K562 (cell line): Measurements from ENCODE around the gene HNRNPA3. TPM values are rescaled to one million over a fixed set of nuclear protein-coding genes. Genes with fewer than 3 reads are reported as not detected.

ENCODE experiments used
- ATAC-seq: fragments of 200-7000 bp; cut with Tn5 transposase; 3 replicates; pipeline ENCODE4 v1.9.1; 2020; ENCODE audit warnings: moderate library complexity
- BruUV-seq: library from RNA; stranded (reverse); fragments of 400-500 nt; replicated peaks from 2 replicates; lab custom pipeline; 2021; lab: Mats Ljungman, UMichigan
- CTCF ChIA-PET: fragments of 300-600 bp; formaldehyde crosslinking; extraction: SDS; loops from one replicate; lab custom pipeline; 2021; ENCODE audit warnings: low intra/inter-chr PET ratio; lab: Yijun Ruan, JAX
- POLR2A ChIA-PET: fragments of 300-600, 350-650 bp; sonication (Branson Sonifier 250); formaldehyde crosslinking; extraction: SDS; loops from one replicate; lab custom pipeline; 2021; ENCODE audit warnings: antibody characterized with exemption, inconsistent platforms; lab: Yijun Ruan, JAX
- DNase-seq, 4 experiments: peaks; one replicate each; pipeline versions ENCODE4 v3.0.0 to v3.0.0-alpha.2; 2011 to 2018; ENCODE audit warnings: low spot score in 3 of 4, mixed read lengths in 3 of 4; ENCODE audit errors: extremely low read depth in 1 of 4
- FAIRE-seq: peaks from 2 replicates; lab custom pipeline; 2011; peaks lifted over from hg19 to GRCh38; lab: Jason Lieb, UNC
- H2AFZ ChIP-seq: 2 replicates; pipeline ENCODE4 v1.6.0; 2011; ENCODE audit warnings: low read depth, low read length, control low read depth, inconsistent platforms
- H3K27ac ChIP-seq: fragments of 200-600 bp; 3 replicates; pipeline ENCODE4 v1.8.0; 2011; ENCODE audit warnings: low read depth, mild to moderate bottlenecking, control low read depth, inconsistent platforms, low read length, moderate library complexity, mixed read lengths; ENCODE audit errors: extremely low read depth
- H3K27me3 ChIP-seq, 2 experiments: fragments of 300-600 bp in 1 of 2; 2 replicates in 1 of 2; 3 replicates in 1 of 2; pipeline versions ENCODE4 v1.6.0 to v1.8.0; 2011; ENCODE audit warnings: inconsistent platforms in 2 of 2, low read length in 2 of 2, mild to moderate bottlenecking in 1 of 2, mixed read lengths in 1 of 2, moderate library complexity in 1 of 2; ENCODE audit not compliant: control insufficient read depth in 2 of 2, insufficient read depth in 2 of 2
- H3K36me3 ChIP-seq: fragments of 300-600 bp; 3 replicates; pipeline ENCODE4 v1.8.0; 2011; ENCODE audit warnings: mild to moderate bottlenecking, low read length, inconsistent platforms; ENCODE audit not compliant: control insufficient read depth, insufficient read depth
- H3K4me1 ChIP-seq, 2 experiments: fragments of 200-600 bp in 1 of 2; replicated peaks in 1 of 2; 2 replicates in 1 of 2; 3 replicates in 1 of 2; pipeline versions ENCODE4 v1.5.1 to v1.8.0; 2011; ENCODE audit warnings: inconsistent platforms in 2 of 2, low read length in 2 of 2, mild to moderate bottlenecking in 1 of 2, mixed read lengths in 1 of 2, moderate library complexity in 1 of 2; ENCODE audit not compliant: control insufficient read depth in 2 of 2, insufficient read depth in 2 of 2
- H3K4me2 ChIP-seq: 2 replicates; pipeline ENCODE4 v1.6.1; 2011; ENCODE audit warnings: low read length, control low read depth, inconsistent platforms, mixed read lengths; ENCODE audit not compliant: insufficient read depth
- H3K4me3 ChIP-seq: fragments of 200-600 bp; sonication (generic), shearing (Covaris generic); 2 replicates; pipeline ENCODE4 v1.5.1; 2016; ENCODE audit warnings: control low read depth, inconsistent platforms
- H3K79me2 ChIP-seq: fragments of 200-600 bp; 3 replicates; pipeline ENCODE4 v1.8.0; 2011; ENCODE audit warnings: low read length, inconsistent platforms; ENCODE audit not compliant: control insufficient read depth, insufficient read depth
- H3K9ac ChIP-seq, 2 experiments: 2 replicates each; pipeline versions ENCODE4 v1.6.0 to v1.6.1; 2011; ENCODE audit warnings: low read depth in 2 of 2, low read length in 2 of 2, control low read depth in 1 of 2, inconsistent platforms in 1 of 2, mild to moderate bottlenecking in 1 of 2, mixed read lengths in 1 of 2; ENCODE audit not compliant: insufficient read depth in 1 of 2
- H3K9me1 ChIP-seq: one replicate; pipeline ENCODE4 v1.6.0; 2011; ENCODE audit warnings: inconsistent platforms, mild to moderate bottlenecking, low read length, moderate library complexity; ENCODE audit not compliant: control insufficient read depth, insufficient read depth
- H3K9me3 ChIP-seq: replicated peaks from 2 replicates; pipeline ENCODE4 v1.5.1; 2011; ENCODE audit warnings: low read depth, low read length, inconsistent platforms; ENCODE audit not compliant: control insufficient read depth, insufficient read depth
- H4K20me1 ChIP-seq: replicated peaks from 2 replicates; pipeline ENCODE4 v1.6.1; 2011; ENCODE audit warnings: low read length, inconsistent platforms, mixed read lengths; ENCODE audit not compliant: control insufficient read depth, insufficient read depth
- CHD4 ChIP-seq: fragments of 200-600 bp; sonication (generic); IDR thresholded peaks from 3 replicates; pipeline ENCODE4 v1.6.1; 2012; ENCODE audit warnings: low read depth, mild to moderate bottlenecking, mixed read lengths, low read length, inconsistent platforms; ENCODE audit not compliant: insufficient read depth, insufficient replicate concordance, poor library complexity, severe bottlenecking
- CTCFL ChIP-seq: IDR thresholded peaks from 2 replicates; pipeline ENCODE4 v1.6.1; 2011; ENCODE audit warnings: borderline replicate concordance, low read depth, mild to moderate bottlenecking, moderate library complexity, low read length; ENCODE audit not compliant: insufficient read depth, poor library complexity, severe bottlenecking
- ETV6 ChIP-seq, 3 experiments: fragments of 150-350 bp in 1 of 3; sonication (generic) in 1 of 3; formaldehyde crosslinking in 1 of 3; IDR thresholded peaks; 2 replicates each; pipeline versions ENCODE4 v1.6.1 to v1.8.0; 2014 to 2022; ENCODE audit warnings: borderline replicate concordance in 2 of 3, low read depth in 2 of 3, antibody characterized with exemption in 1 of 3, low read length in 1 of 3, mild to moderate bottlenecking in 1 of 3, missing genetic modification reagents in 1 of 3
- FOSL1 ChIP-seq: fragments of 200-800 bp; sonication (Bioruptor generic); conservative IDR thresholded peaks from 2 replicates; pipeline ENCODE4 v1.6.1; 2016; ENCODE audit warnings: missing genetic modification characterization, missing compliant biosample characterization
- FOXK2 ChIP-seq, 2 experiments: fragments of 450-650 bp; IDR thresholded peaks in 1 of 2; conservative IDR thresholded peaks in 1 of 2; 2 replicates each; pipeline ENCODE4 v1.6.1; 2016; ENCODE audit warnings: low read depth in 2 of 2, mild to moderate bottlenecking in 1 of 2
- GATA2 ChIP-seq: sonication (generic); formaldehyde crosslinking; IDR thresholded peaks from 2 replicates; pipeline ENCODE4 v1.4.0; 2020; ENCODE audit warnings: mild to moderate bottlenecking, missing genetic modification reagents
- SMAD4 ChIP-seq: fragments of 250-450 bp; sonication (Bioruptor Pico); conservative IDR thresholded peaks from 2 replicates; pipeline ENCODE4 v1.8.0; 2021; ENCODE audit warnings: inconsistent platforms, mild to moderate bottlenecking, moderate library complexity
- SPI1 ChIP-seq: IDR thresholded peaks from 2 replicates; pipeline ENCODE4 v1.6.1; 2011; ENCODE audit warnings: low read depth, low read length, control low read depth, borderline replicate concordance
- TAF7 ChIP-seq: fragments of 450-650 bp; IDR thresholded peaks from 2 replicates; pipeline ENCODE4 v1.6.1; 2016; ENCODE audit warnings: missing genetic modification characterization, missing compliant biosample characterization
- TFE3 ChIP-seq: fragments of 450-650 bp; formaldehyde crosslinking; IDR thresholded peaks from 2 replicates; pipeline ENCODE4 v1.4.0; 2020; ENCODE audit warnings: mild to moderate bottlenecking, mixed read lengths
- USF2 ChIP-seq: sonication (generic); formaldehyde crosslinking; IDR thresholded peaks from 2 replicates; pipeline ENCODE4 v1.5.0; 2020; ENCODE audit warnings: missing genetic modification reagents
- ZNF174 ChIP-seq: fragments of 250-450 bp; sonication (Bioruptor Pico); IDR thresholded peaks from 2 replicates; pipeline ENCODE4 v1.4.0; 2020; ENCODE audit warnings: mild to moderate bottlenecking
- ZNF197 ChIP-seq: fragments of 200-800 bp; sonication (Bioruptor generic); IDR thresholded peaks from 2 replicates; pipeline ENCODE4 v1.6.1; 2016; ENCODE audit warnings: low read depth, missing genetic modification characterization, missing compliant biosample characterization
- ZNF584 ChIP-seq: fragments of 200-800 bp; sonication (Bioruptor generic); IDR thresholded peaks from 2 replicates; pipeline ENCODE4 v1.6.1; 2016; ENCODE audit warnings: low read depth, mild to moderate bottlenecking, missing genetic modification characterization, missing compliant biosample characterization
- whole genome bisulfite sequencing: fragments of 100-300 bp; shearing (Covaris generic); methylation state at CpG from one replicate; pipeline ENCODE4 v1.1.6; 2016; ENCODE audit warnings: low coverage, mixed read lengths; ENCODE audit not compliant: insufficient coverage; ENCODE audit errors: missing lambda C conversion rate; 5-methylcytosine and 5-hydroxymethylcytosine counted together
- in situ Hi-C: fragments of 300-500 bp; cut with MboI; formaldehyde crosslinking; loops from 4 replicates; pipeline ENCODE4 v1.15.0; 2018; ENCODE audit warnings: inconsistent platforms, mixed read lengths
- intact Hi-C: fragments of 100-400 bp; cut with micrococcal nuclease; formaldehyde crosslinking; loops from 2 replicates; pipeline ENCODE4 v1.14.2; 2022
- polyA plus RNA-seq, 8 experiments: library from polyadenylated mRNA; depleted of rRNA in 4 of 8; stranded (reverse) in 5 of 8; unstranded in 3 of 8; fragments of >200 nt; fragmentation: Nextera tagmentation in 2 of 8; fragmentation: Illumina TruSeq in 1 of 8; extraction: Ambion mirVana in 2 of 8; extraction: Trizol in 1 of 8; gene quantifications; 2 replicates each; pipeline versions ENCODE4 v1.2.1 to v1.2.3, GENCODE V29; 2011 to 2014; ENCODE audit warnings: inconsistent platforms in 1 of 8, missing spikeins in 1 of 8
- total RNA-seq, 7 experiments: library from RNA; depleted of rRNA in 6 of 7; stranded (reverse); fragments of >200 nt in 6 of 7; fragmentation: Illumina TruSeq in 2 of 7; extraction: Trizol in 2 of 7; gene quantifications; 2 replicates each; pipeline versions ENCODE4 v1.2.1 to v1.2.3, GENCODE V29; 2011 to 2021; ENCODE audit warnings: low replicate concordance in 1 of 7
- TF ChIP-seq, protein P1 (sequence below): fragments of 450-650 bp; formaldehyde crosslinking; conservative IDR thresholded peaks from 2 replicates; pipeline ENCODE4 v1.4.0; 2022; ENCODE audit warnings: mild to moderate bottlenecking, missing genetic modification characterization

Gene HNRNPA3
- total and polyA plus RNA-seq, 9 of the 15 experiments (the other 6 are each of a cell fraction or from before 2014, with no cell fraction given), result 72.8 to 428 (median 192) TPM

GRCh38 chr2:177174486-177174885, 38.1 kb upstream of the HNRNPA3 start:
- intact Hi-C loops, result no loop called here
- Histone ChIP-seq H3K27me3 (no peaks in the 10 kb centered on the region), H4K20me1 (no peaks in the 10 kb centered on the region), H3K9me1 (no peaks in the 10 kb centered on the region), H3K4me3 (no peak overlapping the region), H3K36me3 (no peaks in the 10 kb centered on the region), H3K9me3 (no peaks in the 10 kb centered on the region), H3K27ac (no peak overlapping the region), H3K79me2 (no peaks in the 10 kb centered on the region), H3K9ac (no peak overlapping the region), H3K4me2 (no peak overlapping the region), H2AFZ (peak overlapping the region; percentile 32), H3K4me1 (peaks cover 3 to 9% of the 10 kb centered on the region in 2 experiments; a peak in 3 of 5 replicates)
- POLR2A ChIA-PET, result interaction anchor here (1.2 kb wide), 1 partner anchor 53 kb away, joined by 3 read pairs; no protein-coding TSS in a partner anchor
- DNase-seq (no peak), ATAC-seq (peak; percentile 51), FAIRE-seq (peak; percentile 23)
- CTCF ChIA-PET, result no interaction called here
- in situ Hi-C loops, result no loop called here
- no TSS peak for BruUV-seq
- WGBS, result 42% methylated on average over 4 of the region's 4 CpGs
- TF ChIP-seq USF2 (CRISPR knock-in tag) (peak; percentile 22; the same call in 1 of the 2 replicates), TFE3 (peak; percentile 78), CHD4 (no peak), TAF7 (tag) (no peak), ZNF197 (CRISPR knock-in tag) (no peak), ZNF174 (no peak), SPI1 (peak; percentile 32; the same call in 1 of the 2 replicates), FOXK2 (conservative IDR thresholded peaks at IDR 0.05 in 1 of 2, IDR thresholded peaks at IDR 0.05 in 1 of 2; ENCODE audit: low read depth in 2 of 2) (no peak), SMAD4 (CRISPR knock-in tag) (no peak), CTCFL (no peak), FOSL1 (tag) (no peak), GATA2 (no peak), ZNF584 (no peak), ETV6 (IDR thresholded peaks at IDR 0.05; ENCODE audit: borderline replicate concordance in 1 of 2, low read depth in 2 of 2, low read length in 1 of 2) (no peak), ETV6 (CRISPR knock-in tag; IDR thresholded peaks at IDR 0.05; ENCODE audit: borderline replicate concordance) (no peak)
- TF ChIP-seq, protein P1, sequence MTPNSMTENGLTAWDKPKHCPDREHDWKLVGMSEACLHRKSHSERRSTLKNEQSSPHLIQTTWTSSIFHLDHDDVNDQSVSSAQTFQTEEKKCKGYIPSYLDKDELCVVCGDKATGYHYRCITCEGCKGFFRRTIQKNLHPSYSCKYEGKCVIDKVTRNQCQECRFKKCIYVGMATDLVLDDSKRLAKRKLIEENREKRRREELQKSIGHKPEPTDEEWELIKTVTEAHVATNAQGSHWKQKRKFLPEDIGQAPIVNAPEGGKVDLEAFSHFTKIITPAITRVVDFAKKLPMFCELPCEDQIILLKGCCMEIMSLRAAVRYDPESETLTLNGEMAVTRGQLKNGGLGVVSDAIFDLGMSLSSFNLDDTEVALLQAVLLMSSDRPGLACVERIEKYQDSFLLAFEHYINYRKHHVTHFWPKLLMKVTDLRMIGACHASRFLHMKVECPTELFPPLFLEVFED (CRISPR knock-in tag), result no peak
